Activated T-helper 9 cell treated with anti-CD3 and anti-CD28 coated beads, Interleukin-2, amount 50 U/mL, for 16 hours (primary cell): ENCODE results near the gene GPR183.
A peak's percentile ranks its signal among the peaks of the same experiment; 100 is the strongest.

Source experiments
- DNase-seq: peaks from one replicate; pipeline ENCODE4 v3.0.0-alpha.2; 2020; ENCODE audit warnings: low read depth

The GPR183 gene

DNA sequence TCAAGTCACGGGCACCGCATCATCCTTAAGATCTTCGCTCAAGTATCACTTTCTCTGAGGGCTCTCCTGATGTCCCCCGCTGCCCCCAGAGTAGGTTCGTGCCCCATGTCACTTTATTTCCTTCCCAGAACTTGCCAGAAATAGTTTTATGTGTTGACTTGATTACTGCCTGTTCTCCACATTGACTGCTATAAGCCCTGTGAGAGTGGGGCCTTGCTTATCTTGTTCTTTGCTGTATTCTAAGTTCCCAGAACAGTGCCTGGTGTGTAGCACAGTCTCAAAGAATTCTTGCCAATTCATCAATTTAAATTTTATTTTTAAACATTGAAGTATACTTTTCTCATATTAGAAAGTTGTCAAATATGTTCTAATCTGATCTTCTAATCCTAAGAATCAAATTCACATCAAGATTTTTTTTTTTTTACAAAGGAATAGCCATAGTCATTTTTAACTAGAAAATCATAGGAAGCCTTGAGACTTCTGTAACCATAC, 32.1 kb upstream of the GPR183 start:
- no peak for DNase-seq

DNA sequence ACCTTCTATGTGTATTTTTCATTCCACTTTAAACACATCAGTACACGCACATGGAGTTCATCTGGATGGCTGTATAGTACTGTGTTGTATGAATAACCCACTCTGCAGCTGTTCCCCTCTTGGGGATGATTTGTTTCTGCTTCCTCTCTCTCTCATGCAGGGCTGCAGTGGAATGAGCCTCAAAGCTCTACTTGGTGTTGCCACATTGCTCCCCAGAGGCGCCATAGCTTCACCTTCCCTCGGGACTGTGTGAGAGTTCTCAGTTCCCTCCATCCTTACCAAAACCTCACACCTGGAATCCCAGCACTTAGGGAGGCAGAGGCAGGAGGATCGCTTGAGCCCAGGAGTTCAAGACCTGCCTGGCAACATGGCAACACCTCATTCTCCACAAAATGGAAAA, 28.4 kb upstream of the GPR183 start:
- no peak for DNase-seq

DNA sequence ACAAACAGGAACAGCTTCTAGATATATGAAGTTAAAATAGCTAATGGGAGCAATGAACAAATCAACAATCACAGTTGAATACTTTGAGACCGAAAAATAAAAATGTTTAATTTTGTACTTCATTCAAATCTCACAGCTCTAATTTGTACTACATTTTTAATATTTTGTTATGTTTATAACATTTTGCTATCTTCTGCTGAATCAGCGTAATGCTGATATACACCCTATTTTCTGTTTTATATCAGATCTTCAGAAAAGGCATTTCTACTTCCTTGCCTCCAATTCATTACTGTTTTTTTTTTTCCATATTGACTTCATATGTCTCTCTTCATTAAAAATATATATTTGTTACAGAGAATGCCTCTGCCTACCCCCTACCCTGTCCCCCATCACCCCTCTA, 27.9 kb upstream of the GPR183 start:
- no peak for DNase-seq

DNA sequence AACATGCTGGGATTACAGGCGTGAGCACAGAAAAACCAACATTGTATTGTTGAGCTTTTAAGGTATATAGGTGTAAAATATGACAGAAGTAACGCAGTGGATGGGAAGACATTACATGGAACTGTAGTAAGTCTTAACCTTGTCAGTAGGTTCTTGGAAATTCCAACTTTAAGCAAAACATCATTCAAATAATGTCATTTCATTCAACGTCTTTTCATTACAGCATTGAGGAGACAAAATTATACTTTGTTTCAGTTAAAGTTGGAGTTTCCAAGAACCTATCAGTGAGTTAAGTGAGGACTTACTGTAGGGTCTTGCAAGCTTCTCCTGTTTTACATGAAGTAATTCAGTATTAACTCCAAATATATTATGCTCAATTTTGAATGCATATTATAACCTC, 27.0 kb upstream of the GPR183 start:
- no peak for DNase-seq

DNA sequence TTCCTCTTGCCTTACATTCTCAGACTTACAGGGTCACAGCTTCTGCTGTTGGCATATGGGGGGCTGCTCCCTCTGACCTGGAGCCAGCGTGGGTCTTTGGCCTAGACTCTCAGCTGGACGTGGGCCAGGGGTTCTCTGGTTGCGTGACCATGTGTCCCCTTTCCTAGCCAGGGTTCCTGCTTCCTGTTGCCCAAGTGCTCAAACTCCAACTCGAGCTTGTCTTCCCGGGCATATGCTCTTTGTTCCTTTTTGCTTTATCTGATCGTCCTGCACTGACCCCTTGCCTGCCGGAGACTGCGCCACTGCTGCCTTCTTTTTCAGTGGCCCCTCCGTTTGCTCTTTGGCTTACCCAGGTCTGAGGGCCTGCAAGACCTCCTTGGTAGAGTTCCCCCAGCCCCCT, 25.3 kb upstream of the GPR183 start:
- DNase-seq = no peak

DNA sequence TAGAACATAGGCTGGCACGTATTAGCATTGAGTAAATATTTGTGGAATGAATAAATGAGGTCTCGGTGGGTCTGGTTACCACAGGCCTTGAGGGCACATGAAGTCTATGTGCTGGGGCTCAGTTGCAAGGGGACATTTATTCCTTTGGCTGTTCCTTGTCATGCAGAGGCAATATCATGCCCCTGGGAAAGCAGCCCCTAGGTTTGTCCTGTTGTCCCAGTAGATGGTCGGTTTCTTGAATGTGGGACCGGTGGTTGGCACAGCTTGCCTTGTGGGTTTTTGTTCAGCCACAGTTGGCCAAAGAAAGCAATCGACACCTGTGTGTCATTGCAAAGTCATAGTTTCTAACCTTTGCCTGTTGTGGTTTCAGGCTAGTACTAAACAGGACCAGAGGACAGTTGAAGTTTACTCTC, 24.7 kb upstream of the GPR183 start:
- DNase-seq = no peak

DNA sequence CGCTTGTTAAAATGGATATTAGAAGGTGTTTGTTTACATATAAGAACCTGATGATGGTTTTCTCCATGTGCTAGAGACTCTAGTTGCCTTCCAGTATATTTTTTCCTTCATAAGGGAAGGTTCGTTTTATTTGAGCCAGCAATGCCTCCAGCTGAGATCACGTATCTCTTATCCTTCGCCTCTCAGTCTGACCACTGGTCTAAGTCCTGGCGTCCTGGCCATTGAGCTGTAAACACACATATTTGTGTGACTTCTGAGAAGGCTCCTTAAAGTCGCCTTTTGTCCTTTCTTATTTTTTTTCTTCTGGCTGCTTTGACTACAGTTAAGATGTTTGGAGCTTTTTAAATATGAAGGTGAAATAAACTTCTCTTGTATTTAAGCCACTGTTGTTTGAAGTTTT, 23.7 kb upstream of the GPR183 start:
- DNase-seq = no peak

DNA sequence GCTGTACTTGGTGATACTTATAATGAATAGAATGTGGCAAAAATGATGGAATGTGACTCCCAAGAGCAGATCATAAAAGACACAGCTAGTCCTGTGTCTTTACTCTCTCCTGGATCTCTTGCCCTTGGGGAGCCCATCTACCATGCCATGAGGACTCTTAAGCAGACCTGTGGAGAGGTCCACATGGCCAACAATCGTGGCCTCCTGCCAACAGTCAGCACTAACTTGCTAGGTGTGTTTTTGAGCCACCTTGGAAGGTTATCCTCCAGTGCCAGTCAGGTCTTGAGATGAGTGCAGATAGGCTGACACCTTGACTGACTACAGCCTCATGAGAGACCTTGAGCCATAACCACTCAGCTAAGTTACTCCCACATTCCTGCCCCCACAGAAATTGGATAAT, 22.3 kb upstream of the GPR183 start:
- DNase-seq = no peak

DNA sequence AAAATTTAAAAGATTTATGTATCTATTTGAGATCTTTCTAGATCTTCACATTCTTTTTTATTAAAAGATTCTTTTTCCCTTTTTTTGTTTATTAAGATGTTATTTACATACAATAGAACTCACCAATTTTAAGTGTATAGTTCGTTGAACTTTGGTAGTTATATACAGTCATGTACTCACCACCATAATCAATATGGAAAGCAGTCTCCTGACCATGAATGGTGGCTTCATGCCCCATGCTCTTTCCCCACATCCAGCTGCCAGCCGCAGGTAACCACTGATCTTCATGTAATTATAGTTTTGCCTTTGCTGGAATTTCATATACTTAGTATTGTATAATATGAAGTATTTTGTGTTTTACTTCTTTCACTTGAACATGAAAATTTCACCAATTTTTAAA, 20.6 kb upstream of the GPR183 start:
- no peak for DNase-seq

DNA sequence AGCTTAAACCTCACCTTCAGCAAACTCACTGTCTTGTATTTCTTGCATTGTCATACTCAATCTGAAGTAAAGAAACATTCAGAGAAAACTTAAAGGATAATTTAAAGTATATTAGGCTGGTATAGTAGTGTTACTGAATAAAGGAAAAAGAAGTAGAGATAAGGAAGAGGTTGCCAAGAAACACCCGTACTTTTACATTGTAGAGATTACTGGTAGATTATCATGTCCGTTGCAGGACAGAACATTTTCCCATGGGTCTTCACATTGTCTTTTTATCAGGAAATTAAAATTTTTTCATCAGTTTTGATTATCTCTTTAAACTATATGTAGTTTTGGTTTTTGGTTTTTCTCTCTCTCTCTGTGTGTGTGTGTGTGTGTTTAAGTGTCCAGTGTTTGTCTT, 19.9 kb upstream of the GPR183 start:
- no peak for DNase-seq

DNA sequence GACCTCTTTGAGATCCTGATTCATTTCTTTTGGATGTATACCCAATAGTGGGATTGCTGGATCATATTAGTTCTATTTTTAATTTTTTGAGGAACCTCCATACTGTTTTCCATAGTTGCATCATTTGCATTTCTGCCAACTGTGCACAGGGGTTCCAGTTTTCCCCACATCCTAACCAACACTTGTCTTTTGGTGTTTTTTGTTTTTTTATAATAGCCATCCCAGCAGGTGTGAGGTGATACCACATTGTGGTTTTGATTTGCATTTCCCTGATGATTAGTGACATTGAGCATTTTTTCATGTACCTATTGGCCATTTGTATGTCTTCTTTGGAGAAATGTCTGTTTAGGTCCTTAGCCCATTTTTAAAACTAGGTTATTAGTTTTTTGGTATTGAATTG, 18.8 kb upstream of the GPR183 start:
- DNase-seq = no peak

DNA sequence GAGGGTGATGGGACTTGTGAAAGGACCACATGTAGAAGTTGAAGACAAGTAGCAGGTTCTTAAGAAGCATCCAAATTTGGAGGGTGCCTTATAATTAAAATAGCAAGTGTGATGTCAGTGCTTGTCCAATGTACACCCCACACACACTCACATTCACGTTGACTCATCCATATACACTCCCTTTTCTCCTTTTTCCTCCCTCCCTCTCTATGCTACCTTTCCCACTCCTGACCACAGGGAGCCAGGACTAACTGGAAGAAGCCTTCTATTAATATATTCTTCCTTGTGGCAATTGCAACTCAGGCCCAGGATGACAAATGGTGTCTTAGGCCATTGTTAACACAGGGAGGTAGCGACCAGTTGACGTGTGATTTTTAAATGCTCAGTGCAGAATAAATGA, 16.3 kb upstream of the GPR183 start:
- DNase-seq = no peak

DNA sequence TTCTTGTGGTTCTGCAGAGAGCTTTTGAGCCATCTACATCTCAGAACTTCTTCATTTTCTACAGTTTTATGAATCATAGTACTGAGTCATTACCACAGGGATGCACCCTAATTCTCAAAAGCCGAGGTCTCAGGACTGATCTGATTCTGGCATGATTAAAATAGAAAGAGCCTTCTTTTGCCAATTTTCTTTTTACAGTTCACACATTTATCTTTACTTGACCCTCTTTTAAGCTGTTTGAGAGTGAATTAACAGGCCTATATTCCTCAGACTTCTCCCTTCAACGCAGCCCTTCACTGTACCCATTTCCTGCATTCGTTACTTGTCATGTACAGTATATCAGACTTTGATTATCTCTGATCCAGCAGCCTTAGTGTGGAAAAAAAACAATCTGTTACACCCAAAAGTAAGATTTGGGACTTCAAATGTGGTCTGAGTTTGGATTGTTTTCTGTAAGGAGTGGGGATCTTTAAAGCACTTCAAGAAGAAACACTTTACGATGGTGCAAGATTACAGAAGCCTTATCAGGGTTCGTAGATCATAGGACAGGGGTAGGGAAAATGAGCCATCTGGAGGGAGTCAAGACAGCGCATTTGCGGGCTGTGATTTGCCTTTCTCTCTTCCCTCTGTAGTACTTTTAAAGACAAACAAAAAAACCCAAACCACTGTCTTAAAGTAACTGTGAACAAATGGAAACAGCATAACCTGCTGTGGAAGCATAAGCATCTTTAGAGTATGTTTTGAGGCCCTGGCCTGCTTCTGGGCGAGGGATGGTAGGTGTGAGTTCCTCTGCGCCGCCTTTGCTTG, 15.3 kb upstream of the GPR183 start:
- DNase-seq = no peak

DNA sequence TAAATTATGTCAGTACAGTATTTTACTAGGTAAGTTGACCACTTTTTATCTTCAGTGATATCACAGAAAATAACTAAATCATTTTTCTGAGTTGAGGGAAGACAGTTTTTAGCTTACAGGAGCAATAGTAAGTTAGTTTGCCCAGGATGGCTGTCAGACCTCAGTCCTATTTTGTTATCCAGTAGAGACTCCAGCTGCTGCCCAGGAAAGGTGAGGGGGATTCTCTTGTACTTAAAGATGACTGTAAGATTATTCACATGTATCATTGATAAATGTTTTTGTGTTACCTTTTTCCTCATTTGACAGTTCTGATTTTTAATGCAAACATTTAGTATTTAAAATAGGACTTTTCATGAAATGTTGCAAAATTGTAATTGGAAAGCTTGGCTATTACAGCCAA, 14.5 kb upstream of the GPR183 start:
- no peak for DNase-seq

DNA sequence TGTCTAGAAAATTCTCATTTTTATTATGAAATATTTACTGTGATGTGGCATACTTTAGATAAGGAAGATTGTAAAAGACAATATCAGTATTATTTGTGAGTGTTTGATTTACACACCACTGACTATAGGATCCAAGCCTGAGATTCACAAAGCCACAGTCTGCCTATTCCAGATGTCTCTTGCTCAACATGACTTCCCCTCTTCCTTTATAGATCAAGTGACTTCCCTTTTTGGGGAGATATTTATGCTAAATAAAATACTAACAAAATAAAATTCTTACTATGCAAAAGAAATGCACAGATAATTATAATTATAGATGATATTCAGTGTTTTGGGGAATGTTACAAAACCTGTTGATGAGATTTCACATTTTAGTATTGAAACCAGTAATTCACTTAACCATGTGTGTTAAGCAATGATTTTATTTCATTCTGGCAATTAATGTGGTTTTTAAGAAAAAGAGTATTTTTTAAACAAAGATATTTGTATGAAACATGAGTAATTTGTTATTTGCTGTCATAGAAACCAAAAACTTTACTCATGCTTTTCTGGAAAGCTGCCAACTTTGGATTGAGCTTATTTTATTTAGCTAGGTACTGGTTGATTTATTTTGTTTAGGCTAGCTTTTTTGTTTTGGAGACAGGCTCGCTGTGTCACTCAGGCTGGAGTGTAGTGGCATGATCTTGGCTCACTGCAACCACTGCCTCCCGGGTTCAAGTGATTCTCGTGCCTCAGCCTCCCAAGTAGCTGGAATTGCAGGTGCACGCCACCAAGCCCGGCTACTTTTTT, 13.7 kb upstream of the GPR183 start:
- DNase-seq = no peak

DNA sequence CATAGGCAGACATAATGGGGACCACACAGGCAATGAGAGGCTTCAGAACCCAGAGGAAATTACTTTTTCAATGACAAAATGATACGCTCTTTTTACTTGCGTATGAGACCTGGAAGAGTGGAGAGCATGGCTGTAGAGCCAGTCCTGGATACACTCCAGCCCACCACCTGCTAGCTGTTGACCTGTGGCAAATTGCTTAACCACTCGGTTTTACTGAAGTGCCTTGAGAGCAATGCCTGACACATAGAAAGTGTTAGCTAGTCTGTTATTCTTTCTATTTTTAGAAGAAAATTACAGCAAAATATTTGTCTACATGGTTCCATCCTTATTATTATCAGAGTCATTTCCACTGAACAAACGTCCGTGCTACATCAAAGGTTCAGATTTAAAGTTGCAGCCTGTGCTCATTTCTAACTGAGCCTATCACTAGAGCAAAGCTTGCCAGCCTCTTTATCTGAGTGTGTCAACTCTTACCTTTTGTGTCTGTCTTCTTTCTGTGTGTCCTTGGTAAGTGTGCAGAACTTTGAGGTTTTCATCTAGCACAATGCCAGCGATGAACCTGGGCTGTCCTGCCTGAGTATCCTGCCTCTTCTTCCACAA, 9.6 kb upstream of the GPR183 start:
- no peak for DNase-seq

DNA sequence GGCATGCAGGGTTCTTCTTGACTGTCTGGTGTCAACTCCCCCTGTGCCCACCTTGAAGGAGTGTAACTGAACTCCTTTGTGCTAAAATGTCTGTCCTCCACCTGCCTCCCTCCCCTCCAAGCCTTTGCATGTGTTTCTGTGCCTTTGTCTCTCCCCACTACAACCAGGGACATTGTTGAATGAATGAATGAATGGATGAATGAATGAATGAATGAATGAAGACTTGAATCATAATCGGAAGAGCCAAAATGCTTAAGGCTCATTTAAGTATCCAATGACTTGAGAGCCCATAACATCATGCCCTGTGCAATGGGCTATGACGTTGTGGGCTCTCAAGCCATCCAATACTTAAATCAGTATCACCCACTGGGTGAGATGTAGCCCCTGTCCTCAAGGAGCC, 9.0 kb upstream of the GPR183 start:
- DNase-seq = no peak

DNA sequence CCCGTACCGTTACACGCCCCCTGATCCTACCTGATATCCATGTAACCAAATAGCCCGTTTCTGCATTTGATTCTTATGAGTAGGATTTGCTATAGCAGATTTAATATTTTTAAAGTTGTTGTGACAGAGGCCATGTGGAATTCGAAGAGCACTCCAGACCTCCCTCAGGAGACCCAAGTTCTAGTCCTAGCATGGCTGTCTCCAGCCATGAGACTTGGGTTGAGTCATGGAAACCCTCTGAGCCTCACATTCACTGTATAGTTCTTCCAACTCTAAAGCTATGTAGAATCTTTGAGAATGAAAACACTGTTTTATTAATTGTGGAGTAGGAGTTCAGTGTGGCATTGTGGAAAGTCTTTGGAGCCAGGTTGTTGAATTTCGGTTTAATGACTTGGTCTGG, 8.0 kb upstream of the GPR183 start:
- DNase-seq = no peak

DNA sequence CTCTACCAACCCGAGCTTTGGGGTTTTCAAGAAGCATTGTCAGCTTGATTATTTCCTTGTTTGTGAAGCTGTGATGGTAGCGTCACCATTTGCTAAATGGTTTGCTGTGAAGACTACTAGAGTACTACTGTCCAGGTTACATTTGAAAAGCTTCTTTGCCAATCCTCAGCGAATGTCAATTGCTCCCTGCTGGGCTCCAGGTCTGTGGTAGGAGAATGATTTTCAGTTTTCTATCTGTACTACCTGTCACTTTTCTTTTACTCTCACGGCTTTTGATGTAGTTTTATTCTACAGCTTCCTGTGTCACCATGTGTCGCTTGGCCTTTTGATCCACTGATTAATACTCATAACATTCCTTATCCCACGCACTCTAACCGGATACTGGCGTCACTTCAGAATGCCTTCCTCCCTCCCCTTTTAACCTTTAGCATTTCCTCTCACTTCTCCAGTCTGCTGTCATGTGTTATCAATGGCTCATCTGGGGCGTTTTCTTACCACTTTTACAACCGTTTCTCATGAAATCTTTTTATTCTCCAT, 7.5 kb upstream of the GPR183 start:
- DNase-seq = peak; percentile 55

DNA sequence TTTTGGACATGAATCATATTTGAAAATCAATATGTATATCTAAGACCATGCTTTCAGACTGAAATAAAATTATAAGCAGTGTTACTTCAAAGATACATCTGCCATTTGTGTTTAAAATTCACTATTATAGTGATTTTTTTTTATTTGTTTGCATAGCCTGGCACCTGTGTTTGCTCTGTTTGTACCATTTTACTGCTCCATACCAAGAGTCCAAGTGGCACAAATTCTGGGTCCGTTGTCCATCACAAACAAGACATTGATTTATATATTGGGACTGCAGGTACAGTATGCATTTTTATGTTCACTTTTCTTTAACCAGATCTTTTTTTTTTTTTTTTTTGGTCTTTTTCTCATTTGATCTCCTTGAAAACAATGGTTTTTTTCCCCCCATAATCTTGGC, 6.7 kb upstream of the GPR183 start:
- no peak for DNase-seq

DNA sequence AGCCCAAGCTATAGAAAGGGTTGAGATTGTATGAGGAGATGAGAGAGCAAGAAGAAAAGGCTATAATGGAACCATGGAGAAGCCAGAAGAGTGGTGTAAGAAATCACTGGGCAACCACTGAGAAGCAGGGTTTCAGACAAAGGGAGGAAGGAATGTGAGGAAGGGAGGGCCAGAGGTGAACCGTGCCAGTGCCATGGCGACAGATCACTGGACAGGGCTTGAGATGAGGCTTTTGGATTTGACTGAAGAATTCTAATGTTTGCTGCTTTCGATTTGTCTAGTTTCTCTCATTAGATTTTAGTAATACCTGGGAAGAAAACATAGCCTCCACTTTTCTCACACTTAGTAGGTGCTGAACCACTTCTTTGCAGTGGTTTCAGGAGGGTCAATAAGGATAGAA, 6.3 kb upstream of the GPR183 start:
- DNase-seq = no peak

DNA sequence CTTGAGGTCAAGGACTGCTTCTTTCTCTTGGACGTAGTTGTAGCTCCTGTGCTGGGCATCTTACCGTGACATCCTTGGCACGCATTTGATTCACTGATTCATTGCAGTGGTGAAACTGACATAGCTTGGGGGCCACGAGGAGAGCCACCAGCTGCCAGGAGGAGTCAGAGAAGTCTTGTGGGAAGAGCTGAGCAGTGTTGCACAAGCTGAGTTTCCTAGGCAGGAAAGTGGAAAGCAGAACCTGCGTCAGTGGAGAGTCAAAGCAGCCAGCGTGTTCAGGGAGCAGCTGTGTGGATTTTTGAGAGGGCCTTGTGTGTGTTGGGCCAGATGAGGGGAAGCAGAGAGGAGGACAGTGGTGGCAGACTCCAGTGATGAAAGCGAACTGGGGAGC, 5.3 kb upstream of the GPR183 start:
- no peak for DNase-seq
